K562 (cell line): ENCODE measurements around the gene THEMIS. TPM values are rescaled to one million over a fixed set of nuclear protein-coding genes. Genes with fewer than 3 reads are reported as not detected.

Source experiments
- ATAC-seq: fragments of 200-7000 bp; cut with Tn5 transposase; 3 replicates; pipeline ENCODE4 v1.9.1; 2020; ENCODE audit warnings: moderate library complexity
- BruUV-seq: library from RNA; stranded (reverse); fragments of 400-500 nt; replicated peaks from 2 replicates; lab custom pipeline; 2021; lab: Mats Ljungman, UMichigan
- CTCF ChIA-PET: fragments of 300-600 bp; formaldehyde crosslinking; extraction: SDS; loops from one replicate; lab custom pipeline; 2021; ENCODE audit warnings: low intra/inter-chr PET ratio; lab: Yijun Ruan, JAX
- POLR2A ChIA-PET: fragments of 300-600, 350-650 bp; sonication (Branson Sonifier 250); formaldehyde crosslinking; extraction: SDS; loops from one replicate; lab custom pipeline; 2021; ENCODE audit warnings: antibody characterized with exemption, inconsistent platforms; lab: Yijun Ruan, JAX
- DNase-seq, 4 experiments: peaks; one replicate each; pipeline versions ENCODE4 v3.0.0 to v3.0.0-alpha.2; 2011 to 2018; ENCODE audit warnings: low spot score in 3 of 4, mixed read lengths in 3 of 4; ENCODE audit errors: extremely low read depth in 1 of 4
- FAIRE-seq: peaks from 2 replicates; lab custom pipeline; 2011; peaks lifted over from hg19 to GRCh38; lab: Jason Lieb, UNC
- H2AFZ ChIP-seq: 2 replicates; pipeline ENCODE4 v1.6.0; 2011; ENCODE audit warnings: low read depth, low read length, control low read depth, inconsistent platforms
- H3K27ac ChIP-seq: fragments of 200-600 bp; 3 replicates; pipeline ENCODE4 v1.8.0; 2011; ENCODE audit warnings: low read depth, mild to moderate bottlenecking, control low read depth, inconsistent platforms, low read length, moderate library complexity, mixed read lengths; ENCODE audit errors: extremely low read depth
- H3K27me3 ChIP-seq, 2 experiments: fragments of 300-600 bp in 1 of 2; 2 replicates in 1 of 2; 3 replicates in 1 of 2; pipeline versions ENCODE4 v1.6.0 to v1.8.0; 2011; ENCODE audit warnings: inconsistent platforms in 2 of 2, low read length in 2 of 2, mild to moderate bottlenecking in 1 of 2, mixed read lengths in 1 of 2, moderate library complexity in 1 of 2; ENCODE audit not compliant: control insufficient read depth in 2 of 2, insufficient read depth in 2 of 2
- H3K36me3 ChIP-seq: fragments of 300-600 bp; 3 replicates; pipeline ENCODE4 v1.8.0; 2011; ENCODE audit warnings: mild to moderate bottlenecking, low read length, inconsistent platforms; ENCODE audit not compliant: control insufficient read depth, insufficient read depth
- H3K4me1 ChIP-seq, 2 experiments: fragments of 200-600 bp in 1 of 2; replicated peaks in 1 of 2; 2 replicates in 1 of 2; 3 replicates in 1 of 2; pipeline versions ENCODE4 v1.5.1 to v1.8.0; 2011; ENCODE audit warnings: inconsistent platforms in 2 of 2, low read length in 2 of 2, mild to moderate bottlenecking in 1 of 2, mixed read lengths in 1 of 2, moderate library complexity in 1 of 2; ENCODE audit not compliant: control insufficient read depth in 2 of 2, insufficient read depth in 2 of 2
- H3K4me2 ChIP-seq: 2 replicates; pipeline ENCODE4 v1.6.1; 2011; ENCODE audit warnings: low read length, control low read depth, inconsistent platforms, mixed read lengths; ENCODE audit not compliant: insufficient read depth
- H3K4me3 ChIP-seq: fragments of 200-600 bp; sonication (generic), shearing (Covaris generic); 2 replicates; pipeline ENCODE4 v1.5.1; 2016; ENCODE audit warnings: control low read depth, inconsistent platforms
- H3K79me2 ChIP-seq: fragments of 200-600 bp; 3 replicates; pipeline ENCODE4 v1.8.0; 2011; ENCODE audit warnings: low read length, inconsistent platforms; ENCODE audit not compliant: control insufficient read depth, insufficient read depth
- H3K9ac ChIP-seq, 2 experiments: 2 replicates each; pipeline versions ENCODE4 v1.6.0 to v1.6.1; 2011; ENCODE audit warnings: low read depth in 2 of 2, low read length in 2 of 2, control low read depth in 1 of 2, inconsistent platforms in 1 of 2, mild to moderate bottlenecking in 1 of 2, mixed read lengths in 1 of 2; ENCODE audit not compliant: insufficient read depth in 1 of 2
- H3K9me1 ChIP-seq: one replicate; pipeline ENCODE4 v1.6.0; 2011; ENCODE audit warnings: inconsistent platforms, mild to moderate bottlenecking, low read length, moderate library complexity; ENCODE audit not compliant: control insufficient read depth, insufficient read depth
- H3K9me3 ChIP-seq: replicated peaks from 2 replicates; pipeline ENCODE4 v1.5.1; 2011; ENCODE audit warnings: low read depth, low read length, inconsistent platforms; ENCODE audit not compliant: control insufficient read depth, insufficient read depth
- H4K20me1 ChIP-seq: replicated peaks from 2 replicates; pipeline ENCODE4 v1.6.1; 2011; ENCODE audit warnings: low read length, inconsistent platforms, mixed read lengths; ENCODE audit not compliant: control insufficient read depth, insufficient read depth
- BRD4 ChIP-seq: fragments of 200-600 bp; sonication (generic); IDR thresholded peaks from 2 replicates; pipeline ENCODE4 v1.6.1; 2017; ENCODE audit warnings: inconsistent platforms
- CBFA2T2 ChIP-seq: fragments of 450-650 bp; conservative IDR thresholded peaks from 2 replicates; pipeline ENCODE4 v1.6.1; 2017; ENCODE audit warnings: mild to moderate bottlenecking
- FOXA1 ChIP-seq: fragments of 450-650 bp; IDR thresholded peaks from 2 replicates; pipeline ENCODE4 v1.6.1; 2016; ENCODE audit warnings: mild to moderate bottlenecking, borderline replicate concordance
- NCOA2 ChIP-seq, 2 experiments: fragments of 450-650 bp; IDR thresholded peaks; 2 replicates each; pipeline ENCODE4 v1.6.1; 2018; ENCODE audit warnings: mild to moderate bottlenecking in 2 of 2, moderate library complexity in 1 of 2; ENCODE audit not compliant: partially characterized antibody in 2 of 2
- PATZ1 ChIP-seq: fragments of 250-450 bp; sonication (Bioruptor Pico); IDR thresholded peaks from 2 replicates; pipeline ENCODE4 v1.5.0; 2020; ENCODE audit warnings: mild to moderate bottlenecking, borderline replicate concordance
- PYGO2 ChIP-seq: fragments of 450-650 bp; IDR thresholded peaks from 2 replicates; pipeline ENCODE4 v1.6.1; 2016; ENCODE audit warnings: mild to moderate bottlenecking, missing genetic modification characterization, moderate library complexity, missing compliant biosample characterization
- RBBP5 ChIP-seq: fragments of 200-600 bp; sonication (generic); IDR thresholded peaks from 2 replicates; pipeline ENCODE4 v1.6.1; 2012; ENCODE audit warnings: borderline replicate concordance, mild to moderate bottlenecking, low read length, control low read depth, inconsistent platforms; ENCODE audit not compliant: insufficient read depth, poor library complexity, severe bottlenecking
- SAFB2 ChIP-seq: fragments of 200-400 bp; formaldehyde crosslinking; IDR thresholded peaks from 2 replicates; pipeline ENCODE4 v1.6.1; 2018; ENCODE audit warnings: borderline replicate concordance, low read length, low read depth, moderate library complexity; ENCODE audit not compliant: severe bottlenecking
- SMC3 ChIP-seq: conservative IDR thresholded peaks from 2 replicates; pipeline ENCODE4 v1.6.1; 2011; ENCODE audit warnings: low read depth, low read length, improper control_type of control experiment; ENCODE audit not compliant: insufficient read depth
- SOX6 ChIP-seq: fragments of 450-650 bp; IDR thresholded peaks from 2 replicates; pipeline ENCODE4 v1.6.1; 2014; ENCODE audit warnings: mild to moderate bottlenecking
- SRSF7 ChIP-seq: fragments of 200-400 bp; formaldehyde crosslinking; optimal IDR thresholded peaks from 2 replicates; pipeline ENCODE3; 2017; ENCODE audit warnings: mild to moderate bottlenecking, low read depth, low read length
- ZNF311 ChIP-seq: fragments of 250-450 bp; sonication (Bioruptor Pico); IDR thresholded peaks from 2 replicates; pipeline ENCODE4 v1.4.0; 2020; ENCODE audit warnings: mild to moderate bottlenecking, moderate library complexity
- ZNF57 ChIP-seq: fragments of 450-650 bp; formaldehyde crosslinking; IDR thresholded peaks from 2 replicates; pipeline ENCODE4 v1.4.0; 2020; ENCODE audit warnings: mild to moderate bottlenecking, moderate library complexity
- WGBS: fragments of 100-300 bp; shearing (Covaris generic); methylation state at CpG from one replicate; pipeline ENCODE4 v1.1.6; 2016; ENCODE audit warnings: low coverage, mixed read lengths; ENCODE audit not compliant: insufficient coverage; ENCODE audit errors: missing lambda C conversion rate; 5-methylcytosine and 5-hydroxymethylcytosine counted together
- in situ Hi-C: fragments of 300-500 bp; cut with MboI; formaldehyde crosslinking; loops from 4 replicates; pipeline ENCODE4 v1.15.0; 2018; ENCODE audit warnings: inconsistent platforms, mixed read lengths
- intact Hi-C: fragments of 100-400 bp; cut with micrococcal nuclease; formaldehyde crosslinking; loops from 2 replicates; pipeline ENCODE4 v1.14.2; 2022
- polyA plus RNA-seq, 8 experiments: library from polyadenylated mRNA; depleted of rRNA in 4 of 8; stranded (reverse) in 5 of 8; unstranded in 3 of 8; fragments of >200 nt; fragmentation: Nextera tagmentation in 2 of 8; fragmentation: Illumina TruSeq in 1 of 8; extraction: Ambion mirVana in 2 of 8; extraction: Trizol in 1 of 8; gene quantifications; 2 replicates each; pipeline versions ENCODE4 v1.2.1 to v1.2.3, GENCODE V29; 2011 to 2014; ENCODE audit warnings: inconsistent platforms in 1 of 8, missing spikeins in 1 of 8
- total RNA-seq, 7 experiments: library from RNA; depleted of rRNA in 6 of 7; stranded (reverse); fragments of >200 nt in 6 of 7; fragmentation: Illumina TruSeq in 2 of 7; extraction: Trizol in 2 of 7; gene quantifications; 2 replicates each; pipeline versions ENCODE4 v1.2.1 to v1.2.3, GENCODE V29; 2011 to 2021; ENCODE audit warnings: low replicate concordance in 1 of 7
- TF ChIP-seq, protein P1 (sequence below): fragments of 450-650 bp; IDR thresholded peaks from 2 replicates; pipeline ENCODE4 v1.6.1; 2016; ENCODE audit warnings: borderline replicate concordance

THEMIS gene
- total and polyA plus RNA-seq, 9 of the 15 experiments (the other 6 are each of a cell fraction or from before 2014, with no cell fraction given) = 0.09 TPM; not detected in 8

DNA sequence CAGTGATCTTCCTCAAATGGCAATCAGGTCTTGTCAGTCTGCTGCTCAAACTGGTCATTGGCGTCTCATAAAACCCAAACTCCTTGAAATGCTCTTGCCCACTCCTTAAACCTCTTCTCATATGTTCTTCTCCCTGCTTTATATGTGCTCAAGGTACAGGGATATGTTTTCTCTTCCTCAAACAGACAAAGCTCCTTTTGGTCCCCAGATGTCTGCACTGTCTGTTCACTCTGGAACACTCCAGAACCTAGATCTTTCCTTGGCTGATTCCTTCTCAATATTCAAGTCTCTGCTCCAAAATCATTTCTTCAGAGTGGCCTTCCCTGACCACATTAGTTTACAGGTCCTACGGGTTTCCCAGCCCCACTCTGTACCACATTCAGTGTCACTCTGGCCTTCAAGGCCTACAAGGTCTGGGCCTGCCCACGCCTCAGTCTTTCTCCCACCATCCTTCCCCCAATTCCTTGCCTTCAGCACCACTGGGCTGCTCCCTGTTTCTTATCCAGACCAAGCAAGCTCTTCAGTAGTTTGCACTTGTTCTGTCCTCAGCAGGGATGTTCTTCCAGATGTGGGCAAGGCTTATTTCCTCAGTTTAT lies 9.0 kb downstream of the THEMIS start:
- ChIA-PET POLR2A (no interaction called here), CTCF (no interaction called here)
- Histone ChIP-seq H3K4me2 (no peak overlapping the region), H3K27me3 (no peaks in the 10 kb centered on the region), H3K27ac (no peak overlapping the region), H3K4me3 (no peak overlapping the region), H3K36me3 (no peaks in the 10 kb centered on the region), H3K9me3 (no peaks in the 10 kb centered on the region), H3K9me1 (no peaks in the 10 kb centered on the region), H3K9ac (no peak overlapping the region), H3K79me2 (no peaks in the 10 kb centered on the region), H3K4me1 (no peaks in the 10 kb centered on the region), H2AFZ (no peak overlapping the region), H4K20me1 (no peaks in the 10 kb centered on the region)
- FAIRE-seq (no peak), DNase-seq (no peak), ATAC-seq (no peak)
- WGBS = 0% methylated on average over 3 of the region's 3 CpGs
- in situ Hi-C loops (no loop called here), intact Hi-C loops (no loop called here)
- TF ChIP-seq BRD4 (no peak), RBBP5 (no peak), ZNF57 (CRISPR knock-in tag) (no peak), PYGO2 (no peak), SAFB2 (no peak), SOX6 (no peak), SMC3 (no peak), PATZ1 (CRISPR knock-in tag) (no peak), FOXA1 (no peak), CBFA2T2 (no peak), SRSF7 (no peak), ZNF311 (no peak), NCOA2 (IDR thresholded peaks at IDR 0.05; ENCODE audit: partially characterized antibody in 2 of 2) (no peak)
- TF ChIP-seq, protein P1, sequence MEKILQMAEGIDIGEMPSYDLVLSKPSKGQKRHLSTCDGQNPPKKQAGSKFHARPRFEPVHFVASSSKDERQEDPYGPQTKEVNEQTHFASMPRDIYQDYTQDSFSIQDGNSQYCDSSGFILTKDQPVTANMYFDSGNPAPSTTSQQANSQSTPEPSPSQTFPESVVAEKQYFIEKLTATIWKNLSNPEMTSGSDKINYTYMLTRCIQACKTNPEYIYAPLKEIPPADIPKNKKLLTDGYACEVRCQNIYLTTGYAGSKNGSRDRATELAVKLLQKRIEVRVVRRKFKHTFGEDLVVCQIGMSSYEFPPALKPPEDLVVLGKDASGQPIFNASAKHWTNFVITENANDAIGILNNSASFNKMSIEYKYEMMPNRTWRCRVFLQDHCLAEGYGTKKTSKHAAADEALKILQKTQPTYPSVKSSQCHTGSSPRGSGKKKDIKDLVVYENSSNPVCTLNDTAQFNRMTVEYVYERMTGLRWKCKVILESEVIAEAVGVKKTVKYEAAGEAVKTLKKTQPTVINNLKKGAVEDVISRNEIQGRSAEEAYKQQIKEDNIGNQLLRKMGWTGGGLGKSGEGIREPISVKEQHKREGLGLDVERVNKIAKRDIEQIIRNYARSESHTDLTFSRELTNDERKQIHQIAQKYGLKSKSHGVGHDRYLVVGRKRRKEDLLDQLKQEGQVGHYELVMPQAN = no peak
- no TSS peak for BruUV-seq
